Ovary (tissue), 9 donors: Measurements from ENCODE around the gene PFKP. TPM values are rescaled to one million over a fixed set of nuclear protein-coding genes. Genes with fewer than 3 reads are reported as not detected.

Experiments
- DNase-seq, 5 donors: peaks; one replicate each; pipeline ENCODE4 v3.0.0-alpha.2; 2019 to 2020
- H3K27ac ChIP-seq, 2 donors: fragments of 200-600 bp; one replicate each; pipeline versions ENCODE4 v1.5.1 to v1.8.0; 2019 to 2022
- H3K27me3 ChIP-seq: fragments of 200-600 bp; one replicate; pipeline ENCODE4 v1.8.0; 2022
- H3K36me3 ChIP-seq: fragments of 200-600 bp; sonication (generic); one replicate; pipeline ENCODE4 v1.5.1; 2019
- H3K4me1 ChIP-seq: one replicate; pipeline ENCODE4 v1.8.1; 2013; ENCODE audit warnings: mild to moderate bottlenecking, moderate library complexity; ENCODE audit not compliant: insufficient read depth
- H3K4me3 ChIP-seq: fragments of 200-600 bp; sonication (generic); one replicate; pipeline ENCODE4 v1.5.1; 2017
- H3K9me3 ChIP-seq, 2 donors: fragments of 200-600 bp in 1 of 2; sonication (generic) in 1 of 2; one replicate each; pipeline versions ENCODE4 v1.5.1 to v1.8.1; 2013 to 2019; ENCODE audit warnings: mild to moderate bottlenecking in 1 of 2, moderate library complexity in 1 of 2
- EP300 ChIP-seq: sonication (generic); formaldehyde crosslinking; IDR thresholded peaks from one replicate; pipeline ENCODE4 v1.6.1; 2017; ENCODE audit warnings: antibody characterized with exemption
- POLR2A ChIP-seq: fragments of 450-650 bp; IDR thresholded peaks from one replicate; pipeline ENCODE4 v1.6.1; 2017; ENCODE audit warnings: antibody characterized with exemption, mild to moderate bottlenecking, moderate library complexity
- WGBS, 3 donors: extraction: QIAGEN DNeasy Blood & Tissue Kit in 1 of 3; methylation state at CpG; one replicate each; pipeline versions ENCODE4 v1.1.5 to v1.1.7; 2013 to 2017; 5-methylcytosine and 5-hydroxymethylcytosine counted together
- intact Hi-C, 4 donors: fragments of 100-400 bp; cut with DNase I; formaldehyde crosslinking; loops; one replicate each; pipeline versions ENCODE4 v1.11.0 to v1.15.1; 2022 to 2023
- polyA plus RNA-seq, 2 donors: library from polyadenylated mRNA; stranded (reverse); fragments of 200-250 nt in 1 of 2; fragments of 350-450 nt in 1 of 2; fragmentation: Illumina TruSeq in 1 of 2; extraction: RNeasy Lipid Tissue Mini Kit (QIAGEN cat#74804) in 1 of 2; gene quantifications; one replicate each; pipeline ENCODE4 v1.2.3, GENCODE V29; 2013 to 2014
- total RNA-seq, 7 donors: library from RNA; depleted of rRNA in 2 of 7; stranded (reverse); fragments of >200 nt in 2 of 7; fragmentation: NEBNext Ultra II Directional in 3 of 7; extraction: Animal tissue kit (Norgen Biotek cat#: 25700) in 3 of 7; gene quantifications; one replicate each; pipeline versions ENCODE4 v1.1.0 to v1.2.4, GENCODE V29; 2016 to 2023
- TF ChIP-seq, protein P1 (sequence below), 3 donors: fragments of 450-650 bp in 2 of 3; fragments of 200-600 bp in 1 of 3; IDR thresholded peaks; one replicate each; pipeline versions ENCODE4 v1.5.1 to v1.8.0; 2016 to 2022; ENCODE audit warnings: antibody characterized with exemption in 3 of 3, mild to moderate bottlenecking in 1 of 3
- donor health status: DM: no; HTN: no; CAD: no; lungs with moderate emphysema.
- donor health status: DM: no; HTN: no; CAD: no.
- donor health status: Bipolar disorder and iron deficiency.
- donor health status: DM: yes; HTN: yes; CAD: no.
- donor health status: DM: no; HTN: no; CAD: no.
- donor health status: DM: yes; HTN: yes; CAD: no.

PFKP gene
- total and polyA plus RNA-seq, 9 donors = 12.4 to 74.9 (median 23.1) TPM

DNA sequence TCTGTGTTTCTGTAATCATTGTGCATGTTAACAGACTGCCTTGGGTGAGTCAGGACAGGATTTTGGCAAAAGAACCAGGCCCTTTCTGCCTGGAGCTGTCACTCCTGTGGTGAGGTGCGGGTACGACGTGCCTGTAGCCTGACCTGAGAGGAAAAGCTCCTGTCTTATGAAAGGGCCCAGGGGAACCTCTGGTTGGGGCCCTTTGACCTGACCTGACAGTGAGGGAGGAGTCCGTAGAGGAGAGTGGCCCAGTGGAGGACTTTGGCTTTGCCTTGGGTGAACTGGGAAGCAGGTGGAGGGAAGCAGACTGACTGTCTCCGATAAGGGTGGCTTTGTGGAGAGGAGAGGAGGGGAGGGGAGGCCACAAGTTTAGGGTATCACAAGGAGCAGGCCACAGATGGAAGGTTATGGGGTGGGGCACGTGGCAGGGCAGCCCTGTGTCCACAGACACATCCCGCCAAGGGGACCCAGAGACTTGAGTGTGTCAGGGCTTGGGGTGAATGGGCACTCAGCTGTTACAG is 6.9 kb downstream of the PFKP start:
- no peaks in the 10 kb centered on the region for H3K9me3 ChIP-seq
- no peak for DNase-seq
- no peak overlapping the region for H3K27ac ChIP-seq
- H3K4me3 ChIP-seq = no peak overlapping the region
- no peaks in the 10 kb centered on the region for H3K36me3 ChIP-seq
- H3K27me3 ChIP-seq = no peaks in the 10 kb centered on the region
- H3K4me1 ChIP-seq = peaks cover 2% of the 10 kb centered on the region
- TF ChIP-seq, protein P1, sequence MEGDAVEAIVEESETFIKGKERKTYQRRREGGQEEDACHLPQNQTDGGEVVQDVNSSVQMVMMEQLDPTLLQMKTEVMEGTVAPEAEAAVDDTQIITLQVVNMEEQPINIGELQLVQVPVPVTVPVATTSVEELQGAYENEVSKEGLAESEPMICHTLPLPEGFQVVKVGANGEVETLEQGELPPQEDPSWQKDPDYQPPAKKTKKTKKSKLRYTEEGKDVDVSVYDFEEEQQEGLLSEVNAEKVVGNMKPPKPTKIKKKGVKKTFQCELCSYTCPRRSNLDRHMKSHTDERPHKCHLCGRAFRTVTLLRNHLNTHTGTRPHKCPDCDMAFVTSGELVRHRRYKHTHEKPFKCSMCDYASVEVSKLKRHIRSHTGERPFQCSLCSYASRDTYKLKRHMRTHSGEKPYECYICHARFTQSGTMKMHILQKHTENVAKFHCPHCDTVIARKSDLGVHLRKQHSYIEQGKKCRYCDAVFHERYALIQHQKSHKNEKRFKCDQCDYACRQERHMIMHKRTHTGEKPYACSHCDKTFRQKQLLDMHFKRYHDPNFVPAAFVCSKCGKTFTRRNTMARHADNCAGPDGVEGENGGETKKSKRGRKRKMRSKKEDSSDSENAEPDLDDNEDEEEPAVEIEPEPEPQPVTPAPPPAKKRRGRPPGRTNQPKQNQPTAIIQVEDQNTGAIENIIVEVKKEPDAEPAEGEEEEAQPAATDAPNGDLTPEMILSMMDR (IDR thresholded peaks at IDR 0.05) = no peak
- intact Hi-C loops = no loop called here
- 90 to 94% (median 93%) methylated on average over 7 of the region's 7 CpGs for WGBS, 3 donors

- TF ChIP-seq EP300 = no peak
- TF ChIP-seq, protein P1 (IDR thresholded peaks at IDR 0.05) = no peak
- Histone ChIP-seq H3K36me3 (no peaks in the 10 kb centered on the region), H3K9me3 (no peaks in the 10 kb centered on the region), H3K4me3 (no peak overlapping the region), H3K27ac (no peak overlapping the region), H3K4me1 (no peaks in the 10 kb centered on the region), H3K27me3 (no peaks in the 10 kb centered on the region)
- no peak for DNase-seq
- WGBS, 3 donors = 73 to 84% (median 78%) methylated on average over 10 of the region's 10 CpGs
- intact Hi-C loops = no loop called here
These were observed 7.7 kb downstream of the PFKP start for GRCh38 chr10:3074985-3075600.

DNA sequence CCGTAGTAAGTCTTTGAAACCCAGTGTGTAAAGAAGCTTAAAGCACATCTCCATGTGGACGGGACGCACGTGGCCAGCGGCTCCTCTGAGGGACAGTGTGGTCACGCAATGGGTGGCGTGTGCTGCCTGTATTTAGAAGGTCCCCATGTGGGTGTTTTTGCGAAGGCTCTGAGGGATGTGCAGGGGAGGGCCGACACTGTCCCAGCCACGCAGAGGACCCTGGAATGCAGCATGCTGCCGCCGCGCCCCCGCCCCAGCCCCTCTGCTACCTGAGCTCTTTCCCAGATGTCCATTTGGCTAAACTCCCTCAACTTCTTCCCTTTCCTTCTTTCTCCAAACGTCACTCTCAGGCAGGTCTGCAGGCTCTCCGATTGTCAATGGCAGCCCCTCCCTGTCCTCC is 8.8 kb downstream of the PFKP start:
- WGBS, 3 donors = 88 to 92% (median 90%) methylated on average over 16 of the region's 16 CpGs
- no peaks in the 10 kb centered on the region for H3K27me3 ChIP-seq
- DNase-seq = no peak

DNA sequence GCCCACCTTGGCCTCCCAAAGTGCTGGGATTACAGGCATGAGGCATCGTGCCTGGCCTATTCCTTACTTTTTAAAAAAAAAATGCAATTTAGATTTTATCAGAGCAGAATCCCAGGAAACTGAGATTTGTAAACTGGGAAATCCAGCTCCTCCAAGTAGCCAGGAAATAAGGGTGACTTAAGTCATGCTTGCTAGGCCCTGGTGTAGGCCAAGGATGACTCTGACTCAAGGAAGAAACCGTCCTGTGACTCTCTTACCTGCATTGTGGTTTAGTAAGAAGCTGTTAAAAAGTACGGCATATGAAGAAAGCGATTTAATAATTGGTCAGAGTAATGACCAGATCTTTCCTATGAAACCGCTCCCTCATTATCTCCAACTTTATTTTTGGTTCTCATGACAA is 10.2 kb downstream of the PFKP start:
- H3K4me1 ChIP-seq = no peaks in the 10 kb centered on the region
- no peaks in the 10 kb centered on the region for H3K36me3 ChIP-seq
- no peaks in the 10 kb centered on the region for H3K9me3 ChIP-seq
- no peaks in the 10 kb centered on the region for H3K27me3 ChIP-seq
- 89 to 93% (median 89%) methylated on average over 5 of the region's 5 CpGs for WGBS, 3 donors
- no peak overlapping the region for H3K27ac ChIP-seq
- no peak for TF ChIP-seq EP300
- TF ChIP-seq, protein P1 (IDR thresholded peaks at IDR 0.05) = no peak
- no peak for TF ChIP-seq POLR2A
- H3K4me3 ChIP-seq = no peak overlapping the region
- intact Hi-C loops = no loop called here
- no peak for DNase-seq

More for the DNA sequence above, 8.8 kb downstream of the PFKP start:
- Histone ChIP-seq H3K27ac (no peak overlapping the region), H3K4me1 (no peaks in the 10 kb centered on the region), H3K36me3 (no peaks in the 10 kb centered on the region), H3K9me3 (no peaks in the 10 kb centered on the region), H3K4me3 (no peak overlapping the region)
- intact Hi-C loops = no loop called here
- TF ChIP-seq EP300 (no peak), POLR2A (no peak)

DNA sequence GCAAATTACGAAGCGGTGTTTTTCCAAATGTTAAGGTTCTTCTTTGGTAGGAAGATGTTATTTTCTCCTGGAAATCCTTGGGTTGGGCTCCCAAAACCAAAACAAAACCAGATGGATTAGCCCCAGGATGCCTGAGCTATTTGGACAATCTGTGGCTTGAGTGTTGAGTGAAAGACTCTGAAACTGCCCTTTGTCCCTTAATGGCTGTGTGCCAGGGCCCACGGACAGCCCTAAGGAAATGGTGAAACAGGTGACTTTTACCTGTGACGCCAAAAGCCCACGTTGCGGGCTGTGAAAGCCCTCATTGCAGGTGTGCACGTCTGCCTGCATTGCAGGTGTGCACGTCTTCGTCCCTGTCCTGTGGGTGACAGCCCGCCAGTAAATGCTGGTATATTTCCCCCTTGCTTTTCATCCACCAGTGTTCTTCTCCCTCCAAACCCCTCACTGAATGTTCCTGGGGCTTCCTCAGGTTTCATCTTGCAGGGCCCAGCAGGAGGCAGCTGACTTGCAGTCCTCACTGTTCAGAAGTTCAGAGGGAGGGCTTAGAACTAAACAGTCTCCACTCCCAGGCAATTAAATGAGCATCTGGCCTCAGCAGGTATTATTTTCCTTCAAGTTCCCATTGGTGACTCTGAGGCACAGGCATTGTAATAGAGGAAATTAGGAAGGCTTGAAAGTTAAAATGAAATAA is 10.7 kb downstream of the PFKP start:
- Histone ChIP-seq H3K9me3 (no peaks in the 10 kb centered on the region), H3K4me1 (no peaks in the 10 kb centered on the region), H3K27ac (no peak overlapping the region), H3K36me3 (no peaks in the 10 kb centered on the region), H3K4me3 (no peak overlapping the region), H3K27me3 (no peaks in the 10 kb centered on the region)
- no peak for TF ChIP-seq POLR2A
- TF ChIP-seq, protein P1 (IDR thresholded peaks at IDR 0.05) = no peak
- no peak for TF ChIP-seq EP300
- 80 to 83% (median 81%) methylated on average over 10 of the region's 10 CpGs for WGBS, 3 donors
- no peak for DNase-seq
- intact Hi-C loops = no loop called here
